ENCODE results near the gene MACROD2.
A peak's percentile ranks its signal among the peaks of the same experiment; 100 is the strongest.

The MACROD2 gene

DNA sequence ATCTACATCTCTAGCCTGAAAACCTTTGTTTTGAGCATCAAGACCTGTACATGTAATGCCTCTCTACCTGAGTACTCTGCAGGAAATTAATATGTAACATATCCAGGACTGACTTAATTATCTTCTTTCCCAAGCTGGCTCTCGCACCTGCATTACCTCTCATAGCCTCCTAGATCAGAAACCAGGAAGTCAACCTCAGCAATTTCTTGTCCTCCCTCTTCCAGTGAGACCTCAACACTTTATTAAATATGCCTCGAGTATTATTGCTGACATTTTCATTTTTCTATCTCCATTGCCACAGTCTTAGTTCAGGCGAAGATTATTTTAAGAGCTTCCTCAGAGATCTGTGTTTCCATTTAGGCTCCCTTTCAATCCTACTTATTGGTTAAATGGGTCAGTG lies 69.0 kb downstream of the MACROD2 start:
- no peak for DNase-seq

DNA sequence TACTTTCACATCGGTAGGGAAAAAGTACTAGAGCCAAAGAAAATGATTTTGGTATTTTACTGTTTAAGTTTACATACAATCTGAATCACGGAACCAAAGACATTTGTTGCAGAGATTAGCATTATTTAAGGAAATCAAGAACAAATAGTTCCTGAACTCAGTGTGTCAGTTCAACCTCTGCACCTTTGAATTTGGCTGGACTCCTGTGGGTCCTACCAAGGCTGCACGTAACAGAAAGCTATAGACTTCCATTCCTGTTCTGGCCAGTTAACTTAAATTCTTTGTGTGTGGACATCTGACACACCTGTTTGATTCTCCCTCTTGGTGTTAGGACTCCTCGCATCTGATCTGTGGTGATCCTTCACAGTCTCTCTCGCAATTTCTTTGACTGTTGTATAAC lies 69.6 kb downstream of the MACROD2 start:
- DNase-seq = no peak

DNA sequence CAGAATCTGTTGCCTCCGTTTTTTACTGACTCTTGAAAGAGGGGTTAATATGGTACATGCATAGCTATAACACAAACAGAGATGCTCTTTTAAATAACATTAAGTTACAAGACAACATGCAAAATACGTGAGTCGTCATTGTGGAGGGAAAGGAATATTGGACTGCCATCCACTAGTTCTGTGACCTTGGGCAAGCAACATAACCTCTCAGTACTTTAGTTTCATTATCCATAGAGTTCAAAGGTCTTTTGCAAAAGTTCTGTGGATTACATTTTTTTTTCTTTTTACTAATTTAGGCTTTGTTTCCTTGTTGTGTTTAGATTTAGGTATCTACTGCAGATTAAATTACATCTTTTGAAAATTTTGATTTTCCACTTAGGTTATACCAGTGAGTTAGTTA lies 70.5 kb downstream of the MACROD2 start:
- no peak for DNase-seq

DNA sequence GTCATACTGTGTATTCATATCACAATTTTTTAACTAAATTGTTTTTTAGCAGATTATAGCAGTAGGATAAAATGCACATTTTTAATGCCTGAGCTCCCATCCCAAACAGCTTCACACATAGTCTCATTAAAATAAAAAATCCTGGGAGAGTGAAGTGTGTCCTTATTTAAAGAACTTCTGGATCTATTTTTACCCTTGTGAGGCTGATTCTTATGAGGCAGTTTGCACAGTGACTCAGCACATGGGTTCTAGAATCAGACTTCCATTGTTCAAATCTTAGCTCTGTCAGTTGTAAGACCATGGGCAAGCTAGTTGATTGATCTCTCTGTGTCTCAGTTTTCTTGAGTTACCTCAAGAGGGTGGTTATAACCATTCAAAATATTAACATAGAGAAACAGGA lies 72.3 kb downstream of the MACROD2 start:
- no peak for DNase-seq

DNA sequence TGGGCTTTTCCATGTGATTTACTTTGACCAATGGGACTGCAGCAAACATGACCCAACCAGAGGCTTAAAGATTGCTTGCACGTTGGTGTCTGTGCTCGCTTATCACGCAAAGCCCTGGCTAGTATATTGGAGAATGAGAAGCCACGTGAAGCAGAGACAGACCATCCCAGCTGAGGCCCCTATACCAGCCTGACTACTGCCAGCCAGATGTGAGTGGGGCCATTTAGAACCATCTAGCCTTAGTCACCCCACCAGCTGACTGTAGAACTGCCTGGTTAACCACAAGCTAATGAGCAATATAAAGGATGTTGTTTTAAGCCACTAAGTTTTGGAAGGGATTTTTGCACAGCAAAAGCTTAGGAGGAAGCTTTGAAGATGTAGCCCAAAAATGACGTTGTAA lies 74.5 kb downstream of the MACROD2 start:
- no peak for DNase-seq

DNA sequence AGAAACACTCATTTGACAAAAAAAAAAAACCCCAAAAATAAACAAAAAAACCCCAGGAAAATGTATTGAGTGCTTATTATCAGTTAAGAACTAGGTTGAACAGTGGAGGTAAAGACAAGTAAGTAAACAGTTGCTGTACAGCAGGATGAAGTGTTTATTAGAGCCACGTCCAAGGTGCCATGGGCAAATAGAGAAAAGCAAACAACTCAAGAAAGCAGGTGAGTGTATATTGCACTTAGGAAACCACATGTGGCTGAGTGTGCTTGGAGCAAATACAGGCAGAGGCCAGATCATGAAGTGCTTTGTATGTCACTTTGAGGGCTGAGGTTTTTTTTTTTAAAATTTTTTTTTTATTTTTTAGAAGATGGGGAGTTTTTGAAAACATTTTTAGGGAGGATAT lies 98.3 kb downstream of the MACROD2 start:
- no peak for DNase-seq

DNA sequence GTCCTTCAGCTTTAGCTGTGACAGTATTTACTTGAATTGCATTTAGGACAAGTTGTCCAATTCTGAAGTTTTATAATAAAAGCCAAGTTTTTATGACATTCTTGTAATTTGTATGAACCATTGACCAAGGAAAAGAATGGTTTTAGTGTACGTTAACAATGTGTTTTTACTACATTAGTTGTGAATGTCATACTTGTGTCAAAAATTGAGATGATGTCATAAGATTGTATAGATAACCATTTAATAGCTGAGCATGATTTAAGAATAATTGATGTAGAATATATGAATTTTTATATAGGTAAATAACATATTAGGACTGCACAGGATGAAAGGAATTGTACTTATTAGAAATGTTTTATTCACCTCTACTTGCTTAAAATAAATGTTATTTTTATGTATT lies 102.9 kb downstream of the MACROD2 start:
- DNase-seq = no peak

DNA sequence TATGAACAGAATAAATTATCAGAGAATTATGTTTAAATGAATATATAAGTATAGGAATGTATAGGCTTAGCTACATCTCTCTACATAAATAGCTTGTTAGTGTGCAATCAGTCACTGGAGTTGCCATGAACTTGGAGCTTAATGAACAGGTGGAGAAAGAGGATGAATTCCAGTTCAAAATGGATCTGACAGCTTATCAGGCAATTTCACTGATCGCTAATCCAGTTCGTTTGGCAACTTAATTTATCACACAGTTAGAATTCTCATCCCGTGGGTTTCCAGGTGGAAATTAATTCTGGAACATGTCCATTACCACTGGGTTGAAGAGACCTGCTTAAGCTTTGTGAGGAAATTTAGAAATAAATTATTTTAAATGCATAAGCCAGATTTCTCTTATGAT lies 118.1 kb downstream of the MACROD2 start:
- no peak for DNase-seq

DNA sequence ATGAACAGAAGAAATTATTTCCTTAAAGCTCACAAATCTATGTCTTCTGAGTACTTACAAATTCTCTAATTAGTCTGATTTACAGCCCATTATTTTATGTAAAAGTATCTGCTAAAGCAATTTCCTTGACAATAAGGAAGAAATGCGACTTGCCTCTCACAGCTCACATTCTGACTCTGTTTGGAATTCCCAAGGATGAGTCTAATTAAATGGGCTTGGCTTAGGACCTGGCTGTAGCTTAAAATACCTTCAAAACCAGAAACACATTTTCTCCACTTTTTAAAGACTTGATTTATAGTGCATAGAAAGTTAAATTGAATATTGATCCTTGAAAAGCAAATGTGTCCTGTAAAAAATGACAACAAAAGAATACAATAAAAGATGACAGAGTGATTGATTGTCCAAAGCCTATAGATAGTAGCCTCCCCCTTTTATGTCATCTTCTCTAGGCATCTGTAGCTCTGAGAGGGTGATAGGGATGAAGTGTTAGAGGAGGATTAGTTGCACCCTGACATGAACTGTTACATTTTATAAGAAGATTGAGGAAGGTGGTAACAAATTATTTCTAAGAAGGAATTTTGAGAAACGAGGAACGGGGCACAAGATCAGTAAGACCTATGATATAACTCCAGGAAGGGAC lies 118.9 kb downstream of the MACROD2 start:
- no peak for DNase-seq

DNA sequence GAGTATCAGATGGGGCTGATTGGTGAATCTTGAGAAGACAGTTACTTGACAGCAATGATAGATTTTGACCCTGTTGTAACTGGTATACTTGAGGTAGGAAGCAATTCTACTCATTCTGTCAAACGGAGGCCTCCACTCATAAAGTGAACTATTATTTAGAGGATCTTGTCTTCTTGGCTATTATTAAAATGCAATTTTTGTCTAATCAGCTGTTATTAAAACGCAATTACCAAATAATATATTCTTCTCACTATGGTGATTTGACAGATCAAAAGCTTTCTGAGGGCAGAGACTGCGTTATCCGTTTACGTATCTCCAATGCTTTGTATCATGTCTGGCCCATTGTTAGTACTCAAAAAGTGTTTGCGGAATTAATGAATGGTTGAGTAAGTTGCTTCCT lies 120.7 kb downstream of the MACROD2 start:
- no peak for DNase-seq

DNA sequence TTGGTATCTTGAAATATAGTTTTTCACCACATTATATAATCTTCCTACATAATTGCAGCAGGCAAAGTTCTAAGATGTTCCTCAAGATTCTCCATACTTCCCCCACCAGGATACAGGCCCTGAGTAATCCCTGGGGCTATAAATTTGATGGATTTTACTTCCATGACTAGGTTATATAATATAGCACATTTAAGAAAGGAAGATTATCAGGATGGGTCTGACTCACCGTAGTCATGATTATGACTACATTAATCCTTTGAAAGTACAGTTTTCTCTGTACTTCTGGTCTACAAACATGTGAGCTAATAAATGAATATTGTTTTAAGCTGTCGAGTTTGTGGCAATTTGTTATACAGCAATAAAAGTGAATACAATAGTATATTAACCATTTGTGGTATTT lies 122.5 kb downstream of the MACROD2 start:
- DNase-seq = no peak

DNA sequence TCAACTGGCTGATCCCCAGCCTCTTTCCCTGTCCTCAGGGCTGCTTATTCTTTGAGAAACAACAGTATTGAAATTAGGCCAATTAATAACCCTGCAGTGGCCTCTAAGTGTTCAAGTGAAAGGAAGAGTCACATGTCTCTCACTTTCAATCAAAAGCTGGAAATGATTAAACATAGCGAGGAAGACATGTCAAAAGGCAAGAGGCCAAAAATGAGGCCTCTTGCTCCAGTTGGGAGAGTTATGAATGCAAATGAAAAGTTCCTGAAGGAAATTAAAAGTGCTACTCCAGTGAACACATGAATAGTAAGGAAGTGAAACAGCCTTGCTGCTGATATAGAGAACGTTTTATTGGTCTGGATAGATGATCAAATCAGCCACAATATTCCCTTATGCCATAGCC lies 131.5 kb downstream of the MACROD2 start:
- DNase-seq = no peak

DNA sequence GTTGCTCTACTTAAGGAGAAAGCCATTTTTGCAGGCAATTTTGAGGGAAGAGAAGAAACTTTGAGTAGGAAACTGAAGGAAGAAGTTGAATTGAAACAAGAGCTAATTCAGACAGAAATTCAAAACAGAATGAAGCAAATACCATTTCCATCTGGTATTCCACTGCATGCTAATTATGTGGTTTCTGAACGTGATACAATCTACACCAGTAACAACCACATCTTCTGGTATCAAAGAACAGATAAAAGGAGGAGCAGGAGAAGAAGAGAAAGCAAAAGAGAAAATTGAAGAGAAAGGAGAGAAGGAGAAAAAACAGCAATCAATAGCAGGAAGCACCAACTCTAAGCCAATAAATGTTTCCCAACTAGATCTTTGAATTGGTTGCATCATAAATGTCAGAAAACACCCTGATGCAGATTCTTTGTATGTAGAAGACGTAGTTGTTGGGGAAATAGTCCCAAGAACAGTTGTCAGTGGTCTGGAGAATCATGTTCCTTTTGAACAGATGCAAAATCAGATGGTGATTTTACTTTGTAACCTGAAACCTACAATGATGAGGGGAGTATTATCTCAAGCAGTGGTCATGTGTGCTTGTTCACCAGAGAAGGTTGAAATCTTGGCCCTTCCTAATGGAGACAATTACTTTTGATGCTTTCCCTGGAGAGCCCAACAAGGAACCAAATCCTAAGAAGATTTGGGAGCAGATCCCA lies 132.4 kb downstream of the MACROD2 start:
- DNase-seq = no peak

DNA sequence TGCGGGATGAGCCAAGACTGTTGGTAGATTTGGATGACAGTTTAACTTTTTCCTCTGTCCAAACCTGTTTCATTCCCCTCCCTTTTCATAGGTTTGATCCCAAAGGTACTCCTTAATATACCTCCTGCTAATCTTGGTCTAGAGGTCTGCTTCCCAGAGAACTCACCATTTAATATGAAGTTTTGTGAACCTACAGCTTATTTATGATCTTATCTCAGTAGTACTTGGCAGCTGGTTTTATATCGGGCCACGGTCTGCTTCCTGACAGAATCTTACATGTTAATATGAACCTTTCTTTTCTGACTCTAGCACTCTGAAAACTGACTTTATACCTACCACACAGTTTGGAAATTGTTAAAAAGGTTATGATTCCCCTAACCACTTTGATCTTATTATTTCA lies 138.7 kb downstream of the MACROD2 start:
- no peak for DNase-seq

DNA sequence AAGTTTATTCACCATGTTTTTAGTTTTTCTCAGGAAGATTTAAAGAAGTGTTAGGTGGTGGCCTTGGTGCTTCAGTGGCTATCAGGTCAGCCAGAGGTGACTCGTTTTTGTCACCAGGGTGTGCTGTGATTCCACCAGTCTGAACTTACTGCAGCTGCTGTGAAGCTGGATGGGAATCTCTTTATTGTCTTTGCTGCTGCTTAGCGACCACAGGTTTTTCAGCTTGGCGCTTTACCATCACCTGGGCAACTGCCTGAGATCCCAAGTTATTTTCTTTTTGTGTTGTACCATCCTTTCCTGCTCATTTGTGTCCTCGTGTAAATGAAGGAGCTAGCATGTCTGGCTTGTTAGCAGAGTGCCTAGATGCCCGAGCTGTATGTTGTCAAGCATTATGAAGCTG lies 146.9 kb downstream of the MACROD2 start:
- DNase-seq = peak; percentile 70

DNA sequence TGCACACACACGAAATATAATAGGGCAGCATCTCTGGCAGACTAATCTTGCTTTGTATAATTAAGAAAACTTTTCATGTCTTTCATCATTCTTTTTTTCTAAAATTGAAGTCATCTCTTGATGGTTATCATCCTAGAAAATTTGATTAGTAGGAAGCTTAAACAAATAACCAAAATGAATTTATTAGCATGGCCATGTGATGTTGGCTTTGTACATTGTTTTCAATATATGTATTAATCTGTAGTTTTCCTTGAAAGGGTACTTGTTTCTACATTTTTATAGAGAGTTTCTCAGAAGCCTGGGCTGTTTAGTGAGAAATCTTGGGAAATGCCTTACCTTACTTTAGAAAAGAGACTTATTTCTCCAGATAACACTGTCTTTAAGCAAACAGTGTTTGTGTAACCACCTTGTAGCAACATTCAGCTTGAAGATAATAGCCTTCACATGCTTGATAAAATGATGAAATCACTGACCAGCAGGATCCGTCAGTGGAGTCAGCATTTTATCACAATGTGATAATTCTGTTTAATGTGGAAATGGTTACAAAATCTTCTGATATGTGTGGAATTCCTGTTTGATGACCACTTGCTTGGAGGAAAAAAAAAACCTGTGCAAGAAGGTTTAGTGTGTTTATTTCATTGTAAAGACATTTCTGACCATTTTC lies 147.8 kb downstream of the MACROD2 start:
- no peak for DNase-seq

DNA sequence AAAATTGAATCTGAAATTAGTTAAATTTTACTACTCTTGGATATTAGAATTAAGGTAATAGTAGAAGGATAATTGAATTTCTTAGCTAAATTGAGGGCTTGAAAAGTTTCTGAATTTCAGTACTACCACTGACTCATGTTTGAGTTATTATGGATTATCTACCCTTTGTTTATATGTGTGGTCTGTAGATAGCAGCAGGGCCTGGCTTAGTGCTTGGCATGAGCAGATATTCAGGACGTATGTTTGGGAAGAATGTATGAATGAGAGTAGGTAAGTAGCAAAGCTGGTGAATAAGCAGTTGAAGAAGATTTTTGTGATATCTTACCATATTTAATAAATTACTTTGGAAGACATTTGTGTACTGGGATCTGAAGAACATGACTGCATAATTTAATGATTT lies 152.7 kb downstream of the MACROD2 start:
- no peak for DNase-seq

DNA sequence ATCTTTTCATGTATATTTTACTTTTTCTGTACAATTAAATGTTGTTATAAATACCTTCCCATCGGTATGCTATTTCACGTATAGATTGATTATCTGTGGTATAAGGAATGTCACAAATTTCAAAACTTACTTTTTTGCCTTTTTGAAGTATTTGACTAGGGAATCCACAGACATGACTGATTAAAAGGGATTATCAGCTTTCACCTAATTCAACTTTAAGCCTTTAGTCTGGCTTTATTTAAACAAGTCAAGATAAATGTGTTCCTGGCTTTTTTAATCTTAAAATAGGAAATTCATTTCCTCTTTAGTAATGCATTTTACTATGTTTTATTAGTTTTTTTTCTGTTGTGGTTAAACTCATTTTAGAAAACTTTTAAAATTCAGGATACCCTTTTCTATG lies 160.0 kb downstream of the MACROD2 start:
- DNase-seq = no peak

DNA sequence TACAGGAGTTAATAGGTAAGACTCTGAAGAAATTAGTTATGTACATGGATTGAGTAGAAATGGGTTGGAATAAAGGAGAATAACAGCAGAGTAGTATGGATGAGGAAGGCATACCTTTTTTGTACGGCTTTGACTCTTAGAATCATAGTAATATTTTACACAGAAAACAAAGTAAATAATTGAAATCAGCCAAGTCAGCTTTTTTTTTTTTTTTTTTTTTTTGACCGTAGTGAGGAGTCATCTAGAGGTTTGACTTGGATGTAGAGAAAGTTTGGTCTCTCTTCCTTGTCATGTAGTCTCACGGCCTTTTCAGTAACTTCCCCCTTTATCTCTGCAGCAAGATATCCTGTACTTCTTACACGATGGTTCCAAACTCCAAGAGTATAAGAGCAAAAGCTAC lies 183.2 kb downstream of the MACROD2 start:
- no peak for DNase-seq

DNA sequence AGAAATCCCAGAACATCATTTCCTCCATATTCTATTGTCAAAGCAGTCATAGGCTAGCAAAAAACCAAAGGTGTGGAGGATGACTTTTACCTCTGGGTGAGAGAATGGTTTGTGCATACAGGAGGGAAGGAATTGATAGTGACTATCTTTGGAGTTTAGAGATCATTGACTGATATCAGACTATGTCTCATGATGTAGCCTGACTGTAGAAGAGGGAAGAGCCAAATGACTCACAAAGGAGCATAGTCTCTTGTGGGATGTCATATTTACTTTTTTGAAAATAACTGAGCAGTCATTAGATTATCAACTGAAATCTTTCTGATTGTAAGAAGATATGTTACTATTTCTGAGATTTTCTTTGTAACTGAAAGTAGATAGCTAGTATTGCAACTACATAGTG lies 183.6 kb downstream of the MACROD2 start:
- no peak for DNase-seq

DNA sequence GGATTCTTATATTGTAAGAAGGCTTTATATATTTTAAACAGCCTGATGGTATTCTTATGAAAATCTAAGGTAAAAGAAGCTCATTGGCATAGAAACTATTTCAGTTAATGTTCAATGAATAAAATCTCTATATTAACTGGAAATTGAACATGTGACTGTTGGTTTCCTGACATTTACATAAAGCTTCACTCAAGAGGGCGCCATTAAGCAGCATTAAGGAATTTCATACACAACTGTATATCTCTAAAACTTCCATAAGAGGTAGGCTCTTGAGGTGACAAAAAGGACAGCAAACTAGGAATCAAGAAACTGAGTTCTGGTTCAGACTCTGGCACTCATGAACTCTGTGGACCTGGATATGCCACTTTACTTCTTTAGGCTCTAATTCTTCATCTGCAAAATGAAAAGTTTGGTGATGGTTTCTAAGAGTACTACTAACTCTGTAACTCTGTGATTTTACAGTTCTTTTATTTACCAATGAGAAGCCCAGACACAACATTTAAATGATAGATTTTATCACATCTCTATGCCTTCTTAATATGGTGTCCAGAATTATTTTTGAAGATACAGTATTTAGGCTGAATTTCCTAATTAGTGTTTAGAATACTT lies 194.6 kb downstream of the MACROD2 start:
- no peak for DNase-seq

DNA sequence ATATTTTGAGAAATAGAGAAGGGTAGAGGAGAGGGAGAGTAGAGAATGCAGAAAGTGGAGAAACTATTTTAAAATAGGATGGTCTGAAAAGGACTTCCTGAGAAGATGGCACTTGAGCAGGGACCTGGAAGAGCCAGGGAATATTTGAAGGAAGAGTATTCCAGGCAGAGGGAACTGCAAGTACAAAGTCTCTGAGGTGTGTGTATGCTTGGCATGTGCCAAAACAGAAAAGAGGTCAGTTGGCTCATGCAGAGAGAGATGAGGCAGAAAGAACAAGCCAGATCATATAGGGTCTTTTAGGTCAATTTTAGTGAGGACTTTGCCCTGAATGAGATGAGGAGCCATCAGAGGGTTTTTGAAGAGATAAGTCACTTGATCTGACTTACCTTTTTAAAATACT lies 196.2 kb downstream of the MACROD2 start:
- no peak for DNase-seq

DNA sequence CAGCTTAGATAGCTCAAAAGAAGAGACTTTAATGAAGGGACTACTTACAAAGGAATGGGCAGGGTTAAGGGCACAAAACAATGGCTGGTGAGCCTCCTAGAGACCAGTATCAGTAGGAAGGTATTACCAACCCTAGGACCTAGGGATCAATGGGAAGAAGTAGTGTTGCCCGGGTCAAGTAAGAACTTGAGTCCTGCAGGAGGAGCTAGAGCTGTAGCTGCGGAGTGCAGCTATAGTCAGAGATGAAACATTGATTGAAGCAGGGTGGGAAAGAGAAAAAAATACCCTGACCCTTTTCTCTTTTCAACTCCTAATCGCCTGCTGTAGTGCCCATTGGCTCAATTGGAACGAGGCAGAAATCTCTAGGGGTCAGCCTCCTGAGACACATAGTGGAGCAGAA lies 198.1 kb downstream of the MACROD2 start:
- no peak for DNase-seq

DNA sequence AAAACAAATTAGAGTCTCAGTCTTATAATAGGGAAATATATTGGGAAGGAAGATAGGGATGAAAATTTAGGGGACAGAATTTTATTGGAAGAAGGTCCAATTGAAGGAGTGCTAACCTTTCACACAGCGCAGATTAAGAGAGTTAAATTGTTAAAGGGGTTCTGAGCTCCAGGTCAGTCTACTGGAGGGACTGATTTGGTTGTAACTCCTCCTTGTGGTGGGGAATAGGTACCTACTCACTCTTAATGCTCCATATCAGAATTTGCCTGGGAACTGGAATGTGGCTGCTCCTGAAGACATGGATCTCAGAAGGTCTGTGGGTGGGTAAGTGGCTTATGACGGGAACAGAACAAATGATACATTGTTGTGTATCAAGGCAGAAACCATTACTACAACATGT lies 198.6 kb downstream of the MACROD2 start:
- no peak for DNase-seq
